Measurements from ENCODE around the gene VSIG8.
A peak's percentile ranks its signal among the peaks of the same experiment; 100 is the strongest.

The VSIG8 gene

GRCh38 chr1:159856576-159856975, 5.9 kb downstream of the VSIG8 start:
- DNase-seq (ENCODE audit: low read depth, low spot score): no peak

GRCh38 chr1:159855709-159856108, 6.7 kb downstream of the VSIG8 start:
- DNase-seq (ENCODE audit: low read depth, low spot score): no peak

GRCh38 chr1:159854693-159855192, 7.7 kb downstream of the VSIG8 start:
- peak; percentile 28 for DNase-seq (ENCODE audit: low read depth, low spot score)

- DNase-seq (ENCODE audit: low read depth, low spot score): no peak
Measured at GRCh38 chr1:159854116-159854692, 8.3 kb downstream of the VSIG8 start.

- no peak for DNase-seq (ENCODE audit: low read depth, low spot score)
Measured at GRCh38 chr1:159853417-159854115, 8.9 kb downstream of the VSIG8 start.

GRCh38 chr1:159851407-159851806, 11.1 kb downstream of the VSIG8 start:
- DNase-seq (ENCODE audit: low read depth, low spot score): no peak

- no peak for DNase-seq (ENCODE audit: low read depth, low spot score)
Measured at GRCh38 chr1:159849626-159850366, 12.7 kb downstream of the VSIG8 start.

- no peak for DNase-seq (ENCODE audit: low read depth, low spot score)
Measured at GRCh38 chr1:159848326-159848725, 14.1 kb downstream of the VSIG8 start.

GRCh38 chr1:159847231-159847630, 15.2 kb downstream of the VSIG8 start:
- no peak for DNase-seq (ENCODE audit: low read depth, low spot score)

- DNase-seq (ENCODE audit: low read depth, low spot score): no peak
Measured at GRCh38 chr1:159845751-159846629, 16.5 kb downstream of the VSIG8 start.

- no peak for DNase-seq (ENCODE audit: low read depth, low spot score)
Measured at GRCh38 chr1:159843459-159843858, 19.0 kb downstream of the VSIG8 start.

GRCh38 chr1:159841749-159842148, 20.7 kb downstream of the VSIG8 start:
- no peak for DNase-seq (ENCODE audit: low read depth, low spot score)

GRCh38 chr1:159839116-159839849, 23.2 kb downstream of the VSIG8 start:
- DNase-seq (ENCODE audit: low read depth, low spot score): no peak

- no peak for DNase-seq (ENCODE audit: low read depth, low spot score)
Measured at GRCh38 chr1:159838715-159839114, 23.7 kb downstream of the VSIG8 start.

- no peak for DNase-seq (ENCODE audit: low read depth, low spot score)
Measured at GRCh38 chr1:159835862-159836525, 26.5 kb downstream of the VSIG8 start.

GRCh38 chr1:159835356-159835755, 27.1 kb downstream of the VSIG8 start:
- no peak for DNase-seq (ENCODE audit: low read depth, low spot score)

- DNase-seq (ENCODE audit: low read depth, low spot score): no peak
Measured at GRCh38 chr1:159832309-159832708, 30.1 kb downstream of the VSIG8 start.

GRCh38 chr1:159831412-159832141, 30.9 kb downstream of the VSIG8 start:
- no peak for DNase-seq (ENCODE audit: low read depth, low spot score)

- no peak for DNase-seq (ENCODE audit: low read depth, low spot score)
Measured at GRCh38 chr1:159830722-159831121, 31.7 kb downstream of the VSIG8 start.
